CD4-positive, alpha-beta T cell (primary cell): ENCODE results near the gene SCUBE1. TPM values are rescaled to one million over a fixed set of nuclear protein-coding genes. Genes with fewer than 3 reads are reported as not detected.

Experiments used
- ATAC-seq: fragments of 200-7000 bp; cut with Tn5 transposase; one replicate; pipeline ENCODE4 v1.10.0; 2022; ENCODE audit warnings: mild to moderate bottlenecking; ENCODE audit not compliant: poor library complexity
- CTCF ChIA-PET: fragments of 350-600 bp; sonication (Branson Sonifier 250); formaldehyde crosslinking; loops from one replicate; lab custom pipeline; 2021; ENCODE audit warnings: antibody characterized with exemption, inconsistent platforms; lab: Charles Lee
- POLR2A ChIA-PET: fragments of 350-600 bp; sonication (Branson Sonifier 250); formaldehyde crosslinking; loops from one replicate; lab custom pipeline; 2021; ENCODE audit warnings: antibody characterized with exemption, inconsistent platforms; lab: Charles Lee
- DNase-seq, 14 experiments: peaks; one replicate each; pipeline ENCODE4 v3.0.0-alpha.2; 2013 to 2020; ENCODE audit warnings: mixed read lengths in 2 of 14
- H3K27ac ChIP-seq, 2 donors: one replicate each; pipeline versions ENCODE4 v1.5.1 to v1.7.0; 2013; ENCODE audit warnings: low read length in 2 of 2, low read depth in 1 of 2, mild to moderate bottlenecking in 1 of 2
- H3K27me3 ChIP-seq, 2 experiments: 1 replicate in 1 of 2; 2 replicates in 1 of 2; pipeline versions ENCODE4 v1.6.1 to v1.7.0; 2013; ENCODE audit warnings: low read length in 2 of 2, control low read depth in 1 of 2, mild to moderate bottlenecking in 1 of 2, moderate library complexity in 1 of 2; ENCODE audit not compliant: insufficient read depth in 2 of 2, control insufficient read depth in 1 of 2
- H3K36me3 ChIP-seq: one replicate; pipeline ENCODE4 v1.6.1; 2013; ENCODE audit warnings: low read length, control low read depth; ENCODE audit not compliant: insufficient read depth
- H3K4me1 ChIP-seq: one replicate; pipeline ENCODE4 v1.6.1; 2013; ENCODE audit warnings: low read length, control low read depth; ENCODE audit not compliant: insufficient read depth
- H3K4me3 ChIP-seq: one replicate; pipeline ENCODE4 v1.5.1; 2013; ENCODE audit warnings: mild to moderate bottlenecking, low read length, moderate library complexity
- H3K9me3 ChIP-seq, 2 experiments: 1 replicate in 1 of 2; 2 replicates in 1 of 2; pipeline versions ENCODE4 v1.6.1 to v1.7.0; 2013; ENCODE audit warnings: low read length in 2 of 2, mild to moderate bottlenecking in 2 of 2, control low read depth in 1 of 2, moderate library complexity in 1 of 2; ENCODE audit not compliant: control insufficient read depth in 1 of 2, insufficient read depth in 1 of 2
- H3K27ac Mint-ChIP-seq: one replicate; pipeline ENCODE4 v1.8.0; 2020; ENCODE audit warnings: mixed read lengths
- H3K27me3 Mint-ChIP-seq: one replicate; pipeline ENCODE4 v1.8.0; 2021; ENCODE audit warnings: mixed read lengths
- H3K36me3 Mint-ChIP-seq: one replicate; pipeline ENCODE4 v1.8.0; 2021; ENCODE audit warnings: low read depth, mixed read lengths
- H3K4me1 Mint-ChIP-seq: one replicate; pipeline ENCODE4 v1.8.0; 2021; ENCODE audit warnings: low read depth, mixed read lengths
- H3K4me3 Mint-ChIP-seq: one replicate; pipeline ENCODE4 v1.8.0; 2020; ENCODE audit warnings: mild to moderate bottlenecking, mixed read lengths
- H3K9me3 Mint-ChIP-seq: one replicate; pipeline ENCODE4 v1.8.0; 2020; ENCODE audit warnings: mixed read lengths
- CTCF ChIP-seq: fragments of 200-600 bp; IDR thresholded peaks from one replicate; pipeline ENCODE4 v1.8.0; 2022; ENCODE audit warnings: antibody characterized with exemption, mild to moderate bottlenecking
- intact Hi-C, 2 experiments: fragments of 100-400 bp; cut with DNase I in 1 of 2; cut with micrococcal nuclease in 1 of 2; formaldehyde crosslinking; loops; one replicate each; pipeline versions ENCODE4 v1.15.1 to v1.9.0; 2023 to 2025; cut with DNase I, micrococcal nuclease
- total RNA-seq, 174 experiments: library from RNA in 2 of 174; stranded (reverse) in 2 of 174; gene quantifications; one replicate each; pipeline ENCODE4 v1.2.3 and lab custom pipeline; 2021 to 2026

SCUBE1 gene
- total RNA-seq, 2 experiments from 2014 or later: not detected

- no peak overlapping the region for H3K4me3 Mint-ChIP-seq
- Histone ChIP-seq H3K27ac (no peak overlapping the region), H3K9me3 (peaks cover 0 to 8% of the 10 kb centered on the region in 2 experiments), H3K4me1 (peaks cover 7% of the 10 kb centered on the region), H3K4me3 (no peak overlapping the region), H3K36me3 (no peaks in the 10 kb centered on the region), H3K27me3 (no peaks in the 10 kb centered on the region)
- no peaks in the 10 kb centered on the region for H3K36me3 Mint-ChIP-seq
- no peaks in the 10 kb centered on the region for H3K4me1 Mint-ChIP-seq
- POLR2A ChIA-PET: no interaction called here
- H3K27ac Mint-ChIP-seq: no peak overlapping the region
- no peak for TF ChIP-seq CTCF
- no peak for ATAC-seq
- CTCF ChIA-PET: no interaction called here
- no peaks in the 10 kb centered on the region for H3K27me3 Mint-ChIP-seq
- DNase-seq: no peak
- intact Hi-C loops: no loop called here
- H3K9me3 Mint-ChIP-seq: no peaks in the 10 kb centered on the region
Observed at GRCh38 chr22:43317239-43317638, 25.9 kb downstream of the SCUBE1 start.

GRCh38 chr22:43315687-43316217 is 27.4 kb downstream of the SCUBE1 start:
- peaks cover under 1% of the 10 kb centered on the region for H3K4me1 ChIP-seq
- ATAC-seq (no peak), DNase-seq (no peak)
- intact Hi-C loops: no loop called here
- H3K27ac ChIP-seq: no peak overlapping the region
- no peaks in the 10 kb centered on the region for H3K36me3 Mint-ChIP-seq
- H3K27me3 ChIP-seq: no peaks in the 10 kb centered on the region
- H3K27me3 Mint-ChIP-seq: no peaks in the 10 kb centered on the region
- H3K9me3 ChIP-seq: peaks cover 0 to 2% of the 10 kb centered on the region in 2 experiments
- ChIA-PET POLR2A (no interaction called here), CTCF (no interaction called here)
- H3K4me3 ChIP-seq: no peak overlapping the region
- TF ChIP-seq CTCF: no peak
- H3K36me3 ChIP-seq: no peaks in the 10 kb centered on the region
- H3K9me3 Mint-ChIP-seq: no peaks in the 10 kb centered on the region
- no peaks in the 10 kb centered on the region for H3K4me1 Mint-ChIP-seq
- no peak overlapping the region for H3K27ac Mint-ChIP-seq
- H3K4me3 Mint-ChIP-seq: no peak overlapping the region

GRCh38 chr22:43314611-43315010 is 28.6 kb downstream of the SCUBE1 start:
- H3K27me3 Mint-ChIP-seq: no peaks in the 10 kb centered on the region
- Histone ChIP-seq H3K36me3 (no peaks in the 10 kb centered on the region), H3K9me3 (no peaks in the 10 kb centered on the region), H3K27ac (no peak overlapping the region), H3K27me3 (no peaks in the 10 kb centered on the region), H3K4me1 (no peaks in the 10 kb centered on the region), H3K4me3 (no peak overlapping the region)
- intact Hi-C loops: no loop called here
- H3K36me3 Mint-ChIP-seq: no peaks in the 10 kb centered on the region
- H3K9me3 Mint-ChIP-seq: no peaks in the 10 kb centered on the region
- POLR2A ChIA-PET: no interaction called here
- no peaks in the 10 kb centered on the region for H3K4me1 Mint-ChIP-seq
- CTCF ChIA-PET: no interaction called here
- no peak for TF ChIP-seq CTCF
- no peak overlapping the region for H3K4me3 Mint-ChIP-seq
- H3K27ac Mint-ChIP-seq: no peak overlapping the region
- ATAC-seq: no peak
- DNase-seq: no peak
